MM.1S (cell line): ENCODE data around the gene CLDN34.

ENCODE experiments used
- DNase-seq: peaks from one replicate; pipeline ENCODE4 v3.0.0-alpha.2; 2015
- H2AFZ ChIP-seq: fragments of 300-600 bp; sonication (generic); 2 replicates; pipeline ENCODE4 v1.6.0; 2016; ENCODE audit warnings: antibody characterized with exemption, low read length
- H3F3A ChIP-seq: fragments of 300-600 bp; sonication (generic); 2 replicates; pipeline ENCODE4 v1.6.1; 2016; ENCODE audit warnings: mild to moderate bottlenecking, antibody characterized with exemption, low read length, moderate library complexity, mixed read lengths; ENCODE audit not compliant: insufficient read depth
- H3K27ac ChIP-seq: fragments of 300-600 bp; sonication (generic); 2 replicates; pipeline ENCODE4 v1.5.1; 2016; ENCODE audit warnings: mild to moderate bottlenecking, low read length
- H3K27me3 ChIP-seq: fragments of 300-600 bp; sonication (generic); replicated peaks from 2 replicates; pipeline ENCODE4 v1.6.0; 2016; ENCODE audit warnings: low read length; ENCODE audit not compliant: insufficient read depth
- H3K36me3 ChIP-seq: fragments of 300-600 bp; sonication (generic); replicated peaks from 2 replicates; pipeline ENCODE4 v1.6.1; 2016; ENCODE audit warnings: mild to moderate bottlenecking, low read length, mixed read lengths; ENCODE audit not compliant: insufficient read depth
- H3K4me1 ChIP-seq: fragments of 300-600 bp; sonication (generic); 2 replicates; pipeline ENCODE4 v1.6.1; 2016; ENCODE audit warnings: low read length, mixed read lengths
- H3K4me2 ChIP-seq: fragments of 300-600 bp; sonication (generic); 2 replicates; pipeline ENCODE4 v1.6.0; 2016; ENCODE audit warnings: low read depth, low read length
- H3K4me3 ChIP-seq: fragments of 300-600 bp; sonication (generic); 2 replicates; pipeline ENCODE4 v1.5.1; 2016; ENCODE audit warnings: low read length, mixed read lengths
- H3K79me2 ChIP-seq: fragments of 300-600 bp; sonication (generic); 2 replicates; pipeline ENCODE4 v1.6.1; 2016; ENCODE audit warnings: mixed run types, low read length, mixed read lengths
- H3K9ac ChIP-seq: fragments of 300-600 bp; sonication (generic); 2 replicates; pipeline ENCODE4 v1.6.1; 2016; ENCODE audit warnings: low read length, mixed read lengths
- H3K9me2 ChIP-seq: fragments of 300-600 bp; sonication (generic); replicated peaks from 2 replicates; pipeline ENCODE4 v1.6.1; 2016; ENCODE audit warnings: mild to moderate bottlenecking, low read length, mixed read lengths; ENCODE audit not compliant: insufficient read depth
- H3K9me3 ChIP-seq: fragments of 300-600 bp; sonication (generic); replicated peaks from 2 replicates; pipeline ENCODE4 v1.6.1; 2016; ENCODE audit warnings: mild to moderate bottlenecking, low read length, mixed read lengths; ENCODE audit not compliant: insufficient read depth
- H4K20me1 ChIP-seq: fragments of 300-600 bp; sonication (generic); 2 replicates; pipeline ENCODE4 v1.6.1; 2016; ENCODE audit warnings: mild to moderate bottlenecking, low read length, moderate library complexity, mixed read lengths; ENCODE audit not compliant: insufficient read depth
- EZH2 ChIP-seq: fragments of 300-600 bp; sonication (generic); optimal IDR thresholded peaks from 2 replicates; pipeline ENCODE3; 2017; ENCODE audit warnings: low read depth, mild to moderate bottlenecking, antibody characterized with exemption, low read length, mixed read lengths
- EZH2phosphoT487 ChIP-seq: fragments of 300-600 bp; sonication (generic); IDR thresholded peaks from 2 replicates; pipeline ENCODE4 v1.6.1; 2018; ENCODE audit warnings: antibody characterized with exemption, low read length
- TF ChIP-seq, protein P1 (sequence below): fragments of 300-600 bp; sonication (generic); IDR thresholded peaks from 2 replicates; pipeline ENCODE4 v1.5.1; 2016; ENCODE audit warnings: antibody characterized with exemption, low read length, mixed read lengths

CLDN34 gene

DNA sequence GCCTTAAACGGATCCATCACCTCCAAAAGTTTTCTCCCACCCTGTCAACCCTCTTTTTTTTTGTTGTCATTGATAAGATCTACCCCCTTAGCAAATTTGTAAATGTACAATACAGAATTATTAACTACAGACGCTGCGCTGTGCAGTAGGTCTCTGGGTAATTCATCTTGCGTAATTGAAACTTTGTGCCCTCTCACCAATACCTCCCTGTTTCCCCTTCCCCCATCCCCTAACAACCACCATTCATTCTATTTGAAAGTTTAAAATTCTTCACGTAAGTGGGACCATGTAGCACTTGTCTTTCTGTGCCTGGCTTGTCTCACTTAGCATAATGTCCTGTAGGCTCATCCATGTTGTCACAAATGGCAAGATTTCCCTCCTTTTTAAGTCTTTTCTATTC is 45.8 kb upstream of the CLDN34 start:
- no peaks in the 10 kb centered on the region for H3F3A ChIP-seq
- H4K20me1 ChIP-seq = no peaks in the 10 kb centered on the region
- no peaks in the 10 kb centered on the region for H3K9me2 ChIP-seq
- no peak for DNase-seq
- H3K36me3 ChIP-seq = no peaks in the 10 kb centered on the region
- no peak overlapping the region for H3K9ac ChIP-seq
- H2AFZ ChIP-seq = no peak overlapping the region
- H3K27me3 ChIP-seq = no peaks in the 10 kb centered on the region
- no peaks in the 10 kb centered on the region for H3K4me1 ChIP-seq
- no peaks in the 10 kb centered on the region for H3K9me3 ChIP-seq
- no peak overlapping the region for H3K27ac ChIP-seq
- H3K4me3 ChIP-seq = no peak overlapping the region
- H3K79me2 ChIP-seq = no peaks in the 10 kb centered on the region
- H3K4me2 ChIP-seq = no peak overlapping the region
- TF ChIP-seq EZH2phosphoT487 (no peak), EZH2 (no peak)
- TF ChIP-seq, protein P1, sequence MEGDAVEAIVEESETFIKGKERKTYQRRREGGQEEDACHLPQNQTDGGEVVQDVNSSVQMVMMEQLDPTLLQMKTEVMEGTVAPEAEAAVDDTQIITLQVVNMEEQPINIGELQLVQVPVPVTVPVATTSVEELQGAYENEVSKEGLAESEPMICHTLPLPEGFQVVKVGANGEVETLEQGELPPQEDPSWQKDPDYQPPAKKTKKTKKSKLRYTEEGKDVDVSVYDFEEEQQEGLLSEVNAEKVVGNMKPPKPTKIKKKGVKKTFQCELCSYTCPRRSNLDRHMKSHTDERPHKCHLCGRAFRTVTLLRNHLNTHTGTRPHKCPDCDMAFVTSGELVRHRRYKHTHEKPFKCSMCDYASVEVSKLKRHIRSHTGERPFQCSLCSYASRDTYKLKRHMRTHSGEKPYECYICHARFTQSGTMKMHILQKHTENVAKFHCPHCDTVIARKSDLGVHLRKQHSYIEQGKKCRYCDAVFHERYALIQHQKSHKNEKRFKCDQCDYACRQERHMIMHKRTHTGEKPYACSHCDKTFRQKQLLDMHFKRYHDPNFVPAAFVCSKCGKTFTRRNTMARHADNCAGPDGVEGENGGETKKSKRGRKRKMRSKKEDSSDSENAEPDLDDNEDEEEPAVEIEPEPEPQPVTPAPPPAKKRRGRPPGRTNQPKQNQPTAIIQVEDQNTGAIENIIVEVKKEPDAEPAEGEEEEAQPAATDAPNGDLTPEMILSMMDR = no peak

DNA sequence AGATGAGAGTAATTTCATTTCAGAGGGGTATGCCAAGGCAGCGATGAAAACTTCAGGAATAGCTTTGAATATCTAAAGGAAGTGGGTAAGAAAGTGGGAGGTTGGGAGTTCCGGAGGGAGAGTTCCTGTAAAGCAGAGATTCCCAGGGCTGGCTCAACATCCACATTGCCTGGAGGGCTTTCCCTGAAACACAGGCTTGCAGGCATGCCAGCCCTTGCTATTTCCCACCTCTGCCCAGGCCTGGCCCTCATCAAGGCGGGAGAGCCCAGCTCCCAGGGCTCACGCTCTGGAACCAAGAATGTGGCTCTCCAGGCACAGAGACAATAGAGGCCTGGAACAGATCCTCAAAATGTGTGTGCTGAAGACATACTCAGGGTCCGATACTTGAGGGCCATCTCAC is 43.8 kb upstream of the CLDN34 start:
- Histone ChIP-seq H3K9me3 (no peaks in the 10 kb centered on the region), H3K27ac (no peak overlapping the region), H2AFZ (no peak overlapping the region), H3K9ac (no peak overlapping the region), H3K4me2 (no peak overlapping the region), H3K36me3 (no peaks in the 10 kb centered on the region), H3K9me2 (no peaks in the 10 kb centered on the region), H3K27me3 (no peaks in the 10 kb centered on the region), H3F3A (no peaks in the 10 kb centered on the region), H3K4me1 (no peaks in the 10 kb centered on the region), H3K4me3 (no peak overlapping the region), H3K79me2 (no peaks in the 10 kb centered on the region), H4K20me1 (no peaks in the 10 kb centered on the region)
- TF ChIP-seq, protein P1 = no peak
- TF ChIP-seq EZH2 = no peak
- no peak for DNase-seq

DNA sequence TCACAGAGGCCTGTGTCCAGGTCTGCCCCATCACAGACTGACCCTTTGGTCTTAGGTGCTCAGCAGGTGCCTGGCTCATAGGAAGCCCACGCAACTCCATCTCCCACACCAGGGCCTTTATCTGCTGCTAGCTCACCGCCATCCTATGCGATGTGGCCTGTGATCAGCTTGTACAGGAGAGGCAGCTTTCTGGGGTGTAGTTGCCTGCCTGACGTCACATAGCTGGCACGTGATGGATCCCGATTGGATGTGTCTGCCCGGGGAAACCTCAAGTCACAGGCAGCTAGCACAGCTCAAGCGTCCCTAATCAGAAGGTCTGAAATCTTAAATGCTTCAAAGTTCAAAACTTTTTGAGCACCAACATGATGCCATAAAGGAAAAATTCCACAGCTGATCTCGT is 41.2 kb upstream of the CLDN34 start:
- H3K4me1 ChIP-seq = no peaks in the 10 kb centered on the region
- H2AFZ ChIP-seq = no peak overlapping the region
- H3K9me2 ChIP-seq = no peaks in the 10 kb centered on the region
- no peaks in the 10 kb centered on the region for H3K36me3 ChIP-seq
- no peaks in the 10 kb centered on the region for H3K27me3 ChIP-seq
- no peaks in the 10 kb centered on the region for H3F3A ChIP-seq
- H4K20me1 ChIP-seq = no peaks in the 10 kb centered on the region
- H3K27ac ChIP-seq = no peak overlapping the region
- H3K4me2 ChIP-seq = no peak overlapping the region
- no peak overlapping the region for H3K4me3 ChIP-seq
- TF ChIP-seq, protein P1 = no peak
- no peak for TF ChIP-seq EZH2phosphoT487
- TF ChIP-seq EZH2 = no peak
- H3K9ac ChIP-seq = no peak overlapping the region
- no peaks in the 10 kb centered on the region for H3K9me3 ChIP-seq
- DNase-seq = no peak
- no peaks in the 10 kb centered on the region for H3K79me2 ChIP-seq
